ENCODE results near the gene ANKRD11. TPM values are rescaled to one million over a fixed set of nuclear protein-coding genes. Genes with fewer than 3 reads are reported as not detected.

The ANKRD11 gene
- polyA plus RNA-seq, 3 donors, result 3.2 to 62.4 (median 5.4) TPM

- H3K27ac ChIP-seq (ENCODE audit: low read depth in 1 of 2, low read length in 2 of 2), result no peak overlapping the region
- Mint-ChIP-seq H3K9me3 (no peaks in the 10 kb centered on the region), H3K4me3 (no peak overlapping the region), H3K27me3 (ENCODE audit: low read depth in 3 of 3) (no peaks in the 10 kb centered on the region), H3K4me1 (peaks cover 7% of the 10 kb centered on the region), H3K27ac (peak overlapping the region in 2 of 7 donors; percentile 30 to 84), H3K36me3 (peaks cover 9 to 28% of the 10 kb centered on the region in 2 donors)
- H3K4me1 ChIP-seq (ENCODE audit: control insufficient read depth in 1 of 2, insufficient read depth in 2 of 2, low read length in 2 of 2), result peaks cover 4 to 9% of the 10 kb centered on the region in 2 donors
- H3K4me3 ChIP-seq (replicated peaks in 1 of 3; ENCODE audit: low read depth in 2 of 3, low read length in 3 of 3), result no peak overlapping the region
- no peak for DNase-seq
- H3K36me3 ChIP-seq (replicated peaks in 1 of 2; ENCODE audit: control insufficient read depth in 1 of 2, insufficient read depth in 2 of 2, low read length in 2 of 2), result peaks cover 5 to 8% of the 10 kb centered on the region in 2 donors
- intact Hi-C loops (cut with micrococcal nuclease), result loop anchor here in 1 of 2 donors (10.0 kb wide), 1 partner anchor 645 kb away; the partner anchor contains the start of genes GALNS and TRAPPC2L
- H3K9ac ChIP-seq (ENCODE audit: insufficient read depth, low read length, poor library complexity, severe bottlenecking), result no peak overlapping the region
- H3K79me2 ChIP-seq (ENCODE audit: insufficient read depth, low read length), result peaks cover 35% of the 10 kb centered on the region
- no peak overlapping the region for H3K4me2 ChIP-seq (replicated peaks; ENCODE audit: extremely low read depth, low read length, poor library complexity, severe bottlenecking)
- TF ChIP-seq, protein P1, sequence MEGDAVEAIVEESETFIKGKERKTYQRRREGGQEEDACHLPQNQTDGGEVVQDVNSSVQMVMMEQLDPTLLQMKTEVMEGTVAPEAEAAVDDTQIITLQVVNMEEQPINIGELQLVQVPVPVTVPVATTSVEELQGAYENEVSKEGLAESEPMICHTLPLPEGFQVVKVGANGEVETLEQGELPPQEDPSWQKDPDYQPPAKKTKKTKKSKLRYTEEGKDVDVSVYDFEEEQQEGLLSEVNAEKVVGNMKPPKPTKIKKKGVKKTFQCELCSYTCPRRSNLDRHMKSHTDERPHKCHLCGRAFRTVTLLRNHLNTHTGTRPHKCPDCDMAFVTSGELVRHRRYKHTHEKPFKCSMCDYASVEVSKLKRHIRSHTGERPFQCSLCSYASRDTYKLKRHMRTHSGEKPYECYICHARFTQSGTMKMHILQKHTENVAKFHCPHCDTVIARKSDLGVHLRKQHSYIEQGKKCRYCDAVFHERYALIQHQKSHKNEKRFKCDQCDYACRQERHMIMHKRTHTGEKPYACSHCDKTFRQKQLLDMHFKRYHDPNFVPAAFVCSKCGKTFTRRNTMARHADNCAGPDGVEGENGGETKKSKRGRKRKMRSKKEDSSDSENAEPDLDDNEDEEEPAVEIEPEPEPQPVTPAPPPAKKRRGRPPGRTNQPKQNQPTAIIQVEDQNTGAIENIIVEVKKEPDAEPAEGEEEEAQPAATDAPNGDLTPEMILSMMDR (IDR thresholded peaks at IDR 0.05), result no peak
- H3K9me3 ChIP-seq (replicated peaks in 1 of 2; ENCODE audit: control insufficient read depth in 1 of 2, insufficient read depth in 1 of 2, low read length in 2 of 2), result no peaks in the 10 kb centered on the region
- H2AFZ ChIP-seq (ENCODE audit: insufficient read depth, low read depth, low read length, poor library complexity, severe bottlenecking), result no peak overlapping the region
- no peaks in the 10 kb centered on the region for H3K27me3 ChIP-seq (ENCODE audit: control insufficient read depth in 2 of 2, insufficient read depth in 2 of 2, low read length in 2 of 2)
- WGBS (ENCODE audit: insufficient coverage), result 100% methylated on average over 3 of the region's 3 CpGs
- peaks cover 5% of the 10 kb centered on the region for H4K20me1 ChIP-seq (ENCODE audit: insufficient read depth, low read length)
Measured at GRCh38 chr16:89499767-89500166, 9.4 kb upstream of the ANKRD11 start.

DNA sequence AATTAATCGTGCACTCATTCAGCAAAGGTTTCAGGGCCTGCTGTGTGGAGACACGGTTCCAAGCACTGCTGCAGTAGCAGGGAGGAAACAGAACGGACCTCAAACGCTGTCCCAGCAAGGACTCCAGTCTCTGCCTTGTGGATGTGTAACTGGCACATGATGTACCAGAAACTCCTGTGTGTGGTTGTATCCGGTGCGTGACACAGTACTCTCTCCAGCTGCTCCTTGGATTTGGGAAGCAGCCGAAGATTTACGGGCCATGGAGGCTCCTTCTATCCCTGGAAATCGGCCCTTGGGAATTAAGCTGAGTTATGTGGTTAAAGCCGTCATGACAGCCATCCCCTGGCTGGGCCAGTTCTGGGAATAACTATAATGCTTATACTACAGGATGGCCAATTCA is 8.5 kb upstream of the ANKRD11 start:
- Histone ChIP-seq H4K20me1 (ENCODE audit: insufficient read depth, low read length) (peaks cover 12% of the 10 kb centered on the region), H2AFZ (ENCODE audit: insufficient read depth, low read depth, low read length, poor library complexity, severe bottlenecking) (no peak overlapping the region), H3K36me3 (replicated peaks in 1 of 2; ENCODE audit: control insufficient read depth in 1 of 2, insufficient read depth in 2 of 2, low read length in 2 of 2) (peaks cover 5 to 10% of the 10 kb centered on the region in 2 donors), H3K27me3 (ENCODE audit: control insufficient read depth in 2 of 2, insufficient read depth in 2 of 2, low read length in 2 of 2) (no peaks in the 10 kb centered on the region), H3K9me3 (replicated peaks in 1 of 2; ENCODE audit: control insufficient read depth in 1 of 2, insufficient read depth in 1 of 2, low read length in 2 of 2) (no peaks in the 10 kb centered on the region), H3K79me2 (ENCODE audit: insufficient read depth, low read length) (peaks cover 44% of the 10 kb centered on the region), H3K4me1 (ENCODE audit: control insufficient read depth in 1 of 2, insufficient read depth in 2 of 2, low read length in 2 of 2) (peaks cover 3 to 6% of the 10 kb centered on the region in 2 donors), H3K4me3 (replicated peaks in 1 of 3; ENCODE audit: low read depth in 2 of 3, low read length in 3 of 3) (no peak overlapping the region), H3K9ac (ENCODE audit: insufficient read depth, low read length, poor library complexity, severe bottlenecking) (no peak overlapping the region), H3K4me2 (replicated peaks; ENCODE audit: extremely low read depth, low read length, poor library complexity, severe bottlenecking) (no peak overlapping the region), H3K27ac (ENCODE audit: low read depth in 1 of 2, low read length in 2 of 2) (no peak overlapping the region)
- H3K27me3 Mint-ChIP-seq (ENCODE audit: low read depth in 3 of 3), result no peaks in the 10 kb centered on the region
- H3K36me3 Mint-ChIP-seq, result peaks cover 12 to 35% of the 10 kb centered on the region in 2 donors
- 96% methylated on average over 7 of the region's 10 CpGs for WGBS (ENCODE audit: insufficient coverage)
- H3K4me1 Mint-ChIP-seq, result peaks cover 12% of the 10 kb centered on the region
- peak overlapping the region in 2 of 7 donors; percentile 10 to 21 for H3K27ac Mint-ChIP-seq
- intact Hi-C loops (cut with micrococcal nuclease), result no loop called here
- no peak for DNase-seq
- H3K9me3 Mint-ChIP-seq, result no peaks in the 10 kb centered on the region
- H3K4me3 Mint-ChIP-seq, result no peak overlapping the region
- TF ChIP-seq, protein P1 (IDR thresholded peaks at IDR 0.05), result no peak

All from CD14-positive monocyte (primary cell).